NOMO-1 treated with DMSO at 0.1 percent for 48 hours (cell line): Measurements from ENCODE around the gene PPP2R1A.
"Not testable (repeated sequence)": the region's sequence is repeated elsewhere in the genome, so short reads cannot be mapped to it uniquely, and the experiment has no call there.

Experiments
- DNase-seq: peaks from one replicate; lab custom pipeline; 2025; ENCODE audit not compliant: unreplicated experiment; lab: John Stamatoyannopoulos, UW

Gene PPP2R1A

GRCh38 chr19:52237771-52238400, 48.0 kb downstream of the PPP2R1A start:
- peak; percentile 32 for DNase-seq

GRCh38 chr19:52244021-52244420, 54.2 kb downstream of the PPP2R1A start:
- no peak for DNase-seq

GRCh38 chr19:52248241-52248640, 58.4 kb downstream of the PPP2R1A start:
- DNase-seq = peak; percentile 41

- DNase-seq = no peak
These were observed 68.6 kb downstream of the PPP2R1A start for GRCh38 chr19:52258426-52258825.

GRCh38 chr19:52265556-52265955, 75.7 kb downstream of the PPP2R1A start:
- not testable (repeated sequence) for DNase-seq

- peak; percentile 92 for DNase-seq
These were observed 79.7 kb downstream of the PPP2R1A start, which contains the start of gene ZNF766 for GRCh38 chr19:52269338-52270261. ZNF766 (plus strand) TSS chr19:52269587; CDS start chr19:52269614, 27 bp downstream.

- peak; percentile 43 for DNase-seq
These were observed 80.5 kb downstream of the PPP2R1A start for GRCh38 chr19:52270266-52270885.

- no peak for DNase-seq
These were observed 83.4 kb downstream of the PPP2R1A start for GRCh38 chr19:52273301-52273700.

GRCh38 chr19:52274191-52274590, 84.3 kb downstream of the PPP2R1A start:
- no peak for DNase-seq

- no peak for DNase-seq
These were observed 86.1 kb downstream of the PPP2R1A start for GRCh38 chr19:52275988-52276387.

GRCh38 chr19:52277471-52277870, 87.6 kb downstream of the PPP2R1A start:
- no peak for DNase-seq
